ENCODE results near the gene CDH22.
A peak's percentile ranks its signal among the peaks of the same experiment; 100 is the strongest.

CDH22 gene

DNA sequence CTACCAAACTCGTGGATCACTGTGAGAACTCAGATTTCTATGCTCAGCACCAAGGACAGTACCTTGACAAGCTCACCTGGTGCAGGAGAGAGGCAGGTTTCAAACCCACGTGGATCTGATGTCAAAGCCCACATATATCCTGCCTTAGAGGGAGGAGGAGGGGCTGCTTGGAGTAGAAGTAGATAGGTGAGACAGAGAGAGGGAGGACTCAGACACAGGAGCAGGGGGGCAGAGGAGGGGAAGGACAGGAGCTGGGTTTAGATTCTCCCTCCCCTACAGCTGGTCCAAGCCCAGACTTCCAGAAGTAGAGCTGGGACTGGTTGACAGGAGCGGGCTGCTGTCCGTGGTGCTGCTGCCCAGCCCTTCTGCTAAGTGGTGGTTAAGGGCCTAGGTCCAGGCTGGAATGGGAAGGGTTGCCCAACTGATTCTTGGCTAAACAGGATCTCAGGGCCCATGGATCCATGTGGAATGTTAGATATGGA lies 77.5 kb downstream of the CDH22 start:
- peak; percentile 64 for DNase-seq (ENCODE audit: low spot score)
- TF ChIP-seq, protein P1, sequence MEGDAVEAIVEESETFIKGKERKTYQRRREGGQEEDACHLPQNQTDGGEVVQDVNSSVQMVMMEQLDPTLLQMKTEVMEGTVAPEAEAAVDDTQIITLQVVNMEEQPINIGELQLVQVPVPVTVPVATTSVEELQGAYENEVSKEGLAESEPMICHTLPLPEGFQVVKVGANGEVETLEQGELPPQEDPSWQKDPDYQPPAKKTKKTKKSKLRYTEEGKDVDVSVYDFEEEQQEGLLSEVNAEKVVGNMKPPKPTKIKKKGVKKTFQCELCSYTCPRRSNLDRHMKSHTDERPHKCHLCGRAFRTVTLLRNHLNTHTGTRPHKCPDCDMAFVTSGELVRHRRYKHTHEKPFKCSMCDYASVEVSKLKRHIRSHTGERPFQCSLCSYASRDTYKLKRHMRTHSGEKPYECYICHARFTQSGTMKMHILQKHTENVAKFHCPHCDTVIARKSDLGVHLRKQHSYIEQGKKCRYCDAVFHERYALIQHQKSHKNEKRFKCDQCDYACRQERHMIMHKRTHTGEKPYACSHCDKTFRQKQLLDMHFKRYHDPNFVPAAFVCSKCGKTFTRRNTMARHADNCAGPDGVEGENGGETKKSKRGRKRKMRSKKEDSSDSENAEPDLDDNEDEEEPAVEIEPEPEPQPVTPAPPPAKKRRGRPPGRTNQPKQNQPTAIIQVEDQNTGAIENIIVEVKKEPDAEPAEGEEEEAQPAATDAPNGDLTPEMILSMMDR (conservative IDR thresholded peaks at IDR 0.05; ENCODE audit: low read depth), result no peak
- CTCF ChIA-PET, result interaction anchor here (0.6 to 1.7 kb wide), 6 partner anchors 16 to 216 kb away, joined by 3 to 7 read pairs (median 5); no protein-coding TSS in a partner anchor
- H3K27ac ChIP-seq, result no peak overlapping the region
- POLR2A ChIA-PET (ENCODE audit: low non-redundant PET), result no interaction called here

DNA sequence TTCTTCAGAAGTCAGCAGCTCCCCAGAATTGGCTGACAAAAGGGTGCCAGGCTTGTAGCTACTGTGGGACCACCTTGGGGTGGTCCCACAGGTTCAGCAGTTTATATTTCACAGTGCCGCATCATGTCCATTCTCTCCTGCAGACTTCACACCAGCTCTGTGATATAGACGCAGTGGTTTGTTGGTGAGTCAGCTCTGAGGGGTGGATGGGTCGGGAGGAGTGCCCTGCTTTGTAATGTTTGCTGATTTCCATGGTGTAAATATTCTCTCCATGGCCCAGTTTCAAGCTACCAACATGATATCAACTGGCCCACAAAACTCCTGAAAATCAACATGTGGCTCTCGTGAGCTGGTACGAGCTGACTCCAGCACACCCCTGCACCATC lies 78.2 kb downstream of the CDH22 start:
- DNase-seq (ENCODE audit: low spot score), result no peak
- H3K27ac ChIP-seq, result no peak overlapping the region
- TF ChIP-seq, protein P1 (conservative IDR thresholded peaks at IDR 0.05; ENCODE audit: low read depth), result no peak
- CTCF ChIA-PET, result interaction anchor here (0.5 to 1.7 kb wide), 5 partner anchors 35 to 173 kb away, joined by 3 to 7 read pairs (median 5); no protein-coding TSS in a partner anchor
- POLR2A ChIA-PET (ENCODE audit: low non-redundant PET), result interaction anchor here (0.6 kb wide), 1 partner anchor 288 kb away, joined by 5 read pairs; no protein-coding TSS in a partner anchor

DNA sequence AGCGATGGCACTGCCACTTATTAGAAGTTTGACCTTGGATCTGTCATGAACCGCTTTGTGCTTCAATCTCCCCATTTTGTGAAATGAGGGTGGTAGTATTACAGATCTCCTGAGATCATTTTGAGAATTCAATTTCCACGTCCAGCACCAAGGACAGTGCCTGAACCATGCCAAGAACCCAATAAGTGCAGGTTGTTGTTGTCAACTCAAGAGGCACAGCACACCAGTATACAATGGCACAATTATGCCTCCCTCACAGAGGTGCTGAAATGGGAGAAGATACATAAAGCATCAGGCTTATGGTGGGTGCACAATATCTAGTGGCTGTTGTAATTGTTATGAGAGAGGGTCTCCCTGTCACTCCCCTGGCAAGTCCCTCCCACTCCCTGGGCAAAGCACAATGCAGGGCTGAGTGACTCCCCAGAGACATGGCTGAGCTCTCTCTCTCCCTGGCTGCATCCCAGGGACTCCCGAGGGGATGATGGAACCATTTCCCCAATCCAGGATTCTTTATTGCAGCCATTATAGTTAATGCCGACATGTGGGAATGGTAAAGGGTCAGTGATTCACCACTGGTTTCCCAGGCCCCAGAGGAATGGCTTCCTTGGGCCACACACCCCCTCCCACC lies 78.7 kb downstream of the CDH22 start:
- POLR2A ChIA-PET (ENCODE audit: low non-redundant PET), result interaction anchor here (0.6 kb wide), 1 partner anchor 289 kb away, joined by 5 read pairs; no protein-coding TSS in a partner anchor
- TF ChIP-seq, protein P1 (conservative IDR thresholded peaks at IDR 0.05; ENCODE audit: low read depth), result no peak

DNA sequence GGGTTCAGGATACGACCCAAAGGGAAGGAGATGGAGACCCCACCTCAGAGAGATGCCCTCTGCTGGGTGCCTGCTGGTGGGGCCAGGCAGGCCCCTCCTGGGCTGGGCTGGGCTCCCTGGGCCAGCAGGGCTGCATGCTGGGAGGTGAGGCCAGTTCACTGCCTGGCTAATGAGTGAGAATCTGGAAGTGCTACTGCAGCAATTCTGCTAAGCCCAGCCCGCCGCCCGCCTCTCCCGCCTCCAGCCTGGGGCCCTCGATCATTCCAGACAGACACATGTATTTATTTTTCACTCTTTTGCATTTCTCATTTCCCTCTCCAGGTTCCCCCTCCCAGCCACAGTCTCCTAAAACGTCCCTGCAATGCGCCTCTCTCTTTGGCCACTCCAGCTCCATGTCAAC lies 79.6 kb downstream of the CDH22 start:
- ChIA-PET CTCF (no interaction called here), POLR2A (ENCODE audit: low non-redundant PET) (no interaction called here)

More for the DNA sequence above, 78.7 kb downstream of the CDH22 start:
- DNase-seq (ENCODE audit: low spot score), result no peak
- CTCF ChIA-PET, result interaction anchor here (0.5 to 1.7 kb wide), 3 partner anchors 77 to 173 kb away, joined by 3 to 7 read pairs (median 5); no protein-coding TSS in a partner anchor
- H3K27ac ChIP-seq, result no peak overlapping the region

DNA sequence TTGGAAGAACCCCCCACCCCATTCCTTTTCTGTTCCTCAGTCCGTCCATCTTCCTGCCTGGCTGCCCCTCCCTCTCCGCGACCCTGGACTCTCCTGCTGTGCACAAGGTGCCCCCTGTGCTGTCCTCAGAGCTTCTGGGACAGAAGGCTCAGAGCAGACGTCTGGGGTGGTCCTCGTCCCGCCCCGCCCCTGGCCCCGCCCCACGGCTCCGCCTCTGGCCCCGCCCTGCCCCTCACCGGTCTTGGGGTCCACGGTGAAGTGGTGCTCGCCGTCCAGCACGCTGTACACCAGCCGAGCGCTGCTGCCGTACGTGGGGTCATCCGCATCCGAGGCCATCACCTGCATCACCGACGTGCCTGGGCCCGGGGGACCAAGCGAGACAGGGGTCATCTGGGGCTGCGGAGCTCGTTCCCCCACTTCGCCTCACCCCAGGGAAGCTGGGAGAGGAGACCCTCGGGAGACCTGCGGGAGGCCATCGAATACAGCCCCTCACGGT lies 81.0 kb downstream of the CDH22 start:
- H3K27ac ChIP-seq, result no peak overlapping the region
- ChIA-PET POLR2A (ENCODE audit: low non-redundant PET) (no interaction called here), CTCF (no interaction called here)
- no peak for DNase-seq (ENCODE audit: low spot score)
- TF ChIP-seq, protein P1 (conservative IDR thresholded peaks at IDR 0.05; ENCODE audit: low read depth), result no peak

More for the DNA sequence above, 79.6 kb downstream of the CDH22 start:
- TF ChIP-seq, protein P1 (conservative IDR thresholded peaks at IDR 0.05; ENCODE audit: low read depth), result no peak
- no peak for DNase-seq (ENCODE audit: low spot score)
- H3K27ac ChIP-seq, result no peak overlapping the region

DNA sequence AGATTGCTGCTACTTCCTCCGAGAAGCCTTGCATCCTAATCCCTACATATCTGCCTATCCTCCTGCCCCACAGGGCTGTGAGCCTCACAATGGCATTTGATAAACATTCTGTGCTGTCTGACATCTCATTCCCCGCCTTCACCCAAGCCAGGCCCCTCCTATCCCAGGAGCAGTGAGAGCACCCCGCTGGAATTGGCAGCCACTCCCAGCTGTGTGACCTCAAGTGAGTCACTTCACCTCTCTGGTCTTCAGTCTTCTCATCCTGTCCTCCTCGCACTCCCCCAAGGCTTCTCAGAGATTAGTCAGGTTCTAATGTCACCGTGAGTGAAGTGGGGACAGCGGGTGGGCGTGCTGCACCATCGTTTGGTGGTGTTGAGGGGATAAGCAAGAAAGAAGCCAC lies 81.7 kb downstream of the CDH22 start:
- ChIA-PET POLR2A (ENCODE audit: low non-redundant PET) (no interaction called here), CTCF (no interaction called here)
- TF ChIP-seq, protein P1 (conservative IDR thresholded peaks at IDR 0.05; ENCODE audit: low read depth), result no peak
- no peak overlapping the region for H3K27ac ChIP-seq
- no peak for DNase-seq (ENCODE audit: low spot score)
